Tibial nerve (tissue), 4 donors: Measurements from ENCODE around the gene MCC. TPM values are rescaled to one million over a fixed set of nuclear protein-coding genes. Genes with fewer than 3 reads are reported as not detected.

ENCODE experiments used
- DNase-seq, 2 donors: peaks; one replicate each; pipeline ENCODE4 v3.0.0-alpha.2; 2019; ENCODE audit warnings: low spot score in 2 of 2
- H3K27ac ChIP-seq, 4 donors: fragments of 200-600 bp; sonication (generic) in 3 of 4; one replicate each; pipeline ENCODE4 v1.5.1; 2017 to 2019; ENCODE audit warnings: mild to moderate bottlenecking in 1 of 4
- H3K27me3 ChIP-seq, 2 donors: fragments of 200-600 bp; sonication (generic) in 1 of 2; one replicate each; pipeline versions ENCODE4 v1.5.1 to v1.6.0; 2017 to 2019
- H3K36me3 ChIP-seq, 3 donors: fragments of 200-600 bp; sonication (generic); one replicate each; pipeline ENCODE4 v1.5.1; 2018 to 2019
- H3K4me1 ChIP-seq, 4 donors: fragments of 200-600 bp; sonication (generic) in 3 of 4; one replicate each; pipeline ENCODE4 v1.5.1; 2017 to 2019
- H3K4me3 ChIP-seq, 4 donors: fragments of 200-600 bp; sonication (generic) in 3 of 4; one replicate each; pipeline ENCODE4 v1.5.1; 2017 to 2019; ENCODE audit warnings: mild to moderate bottlenecking in 1 of 4, moderate library complexity in 1 of 4
- H3K9me3 ChIP-seq, 4 donors: fragments of 200-600 bp; sonication (generic) in 3 of 4; one replicate each; pipeline ENCODE4 v1.5.1; 2017 to 2019
- EP300 ChIP-seq, 2 donors: sonication (generic); formaldehyde crosslinking; IDR thresholded peaks; one replicate each; pipeline ENCODE4 v1.6.1; 2017; ENCODE audit warnings: antibody characterized with exemption in 2 of 2, mild to moderate bottlenecking in 1 of 2
- POLR2A ChIP-seq, 2 donors: fragments of 450-650 bp; IDR thresholded peaks; one replicate each; pipeline ENCODE4 v1.6.1; 2017; ENCODE audit warnings: antibody characterized with exemption in 2 of 2, mild to moderate bottlenecking in 2 of 2, moderate library complexity in 2 of 2
- WGBS, 2 donors: methylation state at CpG; one replicate each; pipeline ENCODE4 v1.1.5; 2018; 5-methylcytosine and 5-hydroxymethylcytosine counted together
- total RNA-seq, 4 donors: library from RNA; depleted of rRNA; stranded (reverse); fragments of >200 nt; gene quantifications; one replicate each; pipeline ENCODE4 v1.1.0, GENCODE V29; 2016
- TF ChIP-seq, protein P1 (sequence below), 5 experiments: fragments of 200-600 bp in 3 of 5; fragments of 450-650 bp in 2 of 5; sonication (generic) in 3 of 5; IDR thresholded peaks; one replicate each; pipeline ENCODE4 v1.5.1; 2016 to 2019; ENCODE audit warnings: antibody characterized with exemption in 5 of 5, mild to moderate bottlenecking in 3 of 5, moderate library complexity in 2 of 5

MCC gene
- total RNA-seq, 4 donors from 2014 or later: 55.5 to 122 (median 80.9) TPM

DNA sequence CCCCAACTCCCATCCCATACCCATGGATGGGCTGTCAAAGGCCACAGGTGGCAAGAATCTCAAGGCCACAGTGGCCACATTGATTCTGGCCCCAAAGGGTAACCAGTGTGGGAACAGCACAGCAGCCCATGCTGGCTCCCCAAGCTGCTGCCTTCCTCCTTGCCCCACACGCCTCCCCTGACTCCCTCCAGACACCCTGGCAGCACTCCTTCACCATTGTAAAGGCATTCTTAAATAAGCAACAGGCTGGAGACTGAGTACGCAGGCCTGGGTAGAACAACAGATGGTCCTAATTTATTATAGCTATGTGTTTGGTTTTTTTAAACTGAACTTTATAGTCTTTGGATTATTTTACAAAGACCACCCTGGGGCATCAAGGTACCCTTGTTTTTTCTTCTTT, 212.3 kb downstream of the MCC start:
- peaks cover 0 to 24% (median 0%) of the 10 kb centered on the region in 4 donors for H3K4me1 ChIP-seq
- H3K4me3 ChIP-seq: no peak overlapping the region
- H3K36me3 ChIP-seq: no peaks in the 10 kb centered on the region
- no peaks in the 10 kb centered on the region for H3K27me3 ChIP-seq
- H3K9me3 ChIP-seq: no peaks in the 10 kb centered on the region
- 87 to 88% methylated on average over 2 of the region's 2 CpGs for WGBS, 2 donors
- TF ChIP-seq, protein P1, sequence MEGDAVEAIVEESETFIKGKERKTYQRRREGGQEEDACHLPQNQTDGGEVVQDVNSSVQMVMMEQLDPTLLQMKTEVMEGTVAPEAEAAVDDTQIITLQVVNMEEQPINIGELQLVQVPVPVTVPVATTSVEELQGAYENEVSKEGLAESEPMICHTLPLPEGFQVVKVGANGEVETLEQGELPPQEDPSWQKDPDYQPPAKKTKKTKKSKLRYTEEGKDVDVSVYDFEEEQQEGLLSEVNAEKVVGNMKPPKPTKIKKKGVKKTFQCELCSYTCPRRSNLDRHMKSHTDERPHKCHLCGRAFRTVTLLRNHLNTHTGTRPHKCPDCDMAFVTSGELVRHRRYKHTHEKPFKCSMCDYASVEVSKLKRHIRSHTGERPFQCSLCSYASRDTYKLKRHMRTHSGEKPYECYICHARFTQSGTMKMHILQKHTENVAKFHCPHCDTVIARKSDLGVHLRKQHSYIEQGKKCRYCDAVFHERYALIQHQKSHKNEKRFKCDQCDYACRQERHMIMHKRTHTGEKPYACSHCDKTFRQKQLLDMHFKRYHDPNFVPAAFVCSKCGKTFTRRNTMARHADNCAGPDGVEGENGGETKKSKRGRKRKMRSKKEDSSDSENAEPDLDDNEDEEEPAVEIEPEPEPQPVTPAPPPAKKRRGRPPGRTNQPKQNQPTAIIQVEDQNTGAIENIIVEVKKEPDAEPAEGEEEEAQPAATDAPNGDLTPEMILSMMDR (IDR thresholded peaks at IDR 0.05): no peak
- no peak for TF ChIP-seq POLR2A (IDR thresholded peaks at IDR 0.05)
- no peak for TF ChIP-seq EP300 (IDR thresholded peaks at IDR 0.05)
- no peak for DNase-seq
- no peak overlapping the region for H3K27ac ChIP-seq

DNA sequence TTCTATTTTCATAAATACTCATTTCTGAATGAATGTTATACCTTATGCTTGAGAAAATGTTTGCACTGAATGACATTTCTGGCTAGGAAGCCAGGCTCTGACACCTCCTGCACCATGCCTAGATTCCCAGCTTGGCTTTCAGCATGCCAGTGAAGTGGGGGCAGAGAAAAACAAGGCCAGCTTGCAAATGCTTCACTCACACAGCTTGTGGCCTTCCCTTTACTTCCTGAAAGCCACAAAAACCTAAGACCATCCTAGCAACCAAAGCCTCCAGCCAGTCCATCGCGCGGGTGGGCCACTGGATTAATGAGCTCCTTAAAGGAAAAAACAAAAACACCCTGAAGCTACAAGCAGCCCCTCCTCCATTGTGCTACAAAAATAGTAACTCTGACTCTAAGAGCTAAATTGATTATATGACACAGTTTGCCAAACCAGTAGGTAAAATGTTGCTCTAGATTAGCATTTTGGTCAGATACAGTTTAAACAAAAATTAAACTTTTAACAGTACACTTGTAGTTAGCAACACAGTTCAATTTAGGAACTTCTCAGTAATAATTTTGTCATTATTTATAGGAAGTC, 213.3 kb downstream of the MCC start:
- WGBS, 2 donors: 58 to 68% methylated on average over 3 of the region's 3 CpGs
- TF ChIP-seq, protein P1 (IDR thresholded peaks at IDR 0.05): no peak
- TF ChIP-seq POLR2A (IDR thresholded peaks at IDR 0.05): no peak
- TF ChIP-seq EP300 (IDR thresholded peaks at IDR 0.05): no peak
- H3K4me3 ChIP-seq: no peak overlapping the region
- H3K9me3 ChIP-seq: no peaks in the 10 kb centered on the region
- H3K27me3 ChIP-seq: no peaks in the 10 kb centered on the region
- no peak for DNase-seq
- H3K4me1 ChIP-seq: peaks cover 0 to 19% (median 0%) of the 10 kb centered on the region in 4 donors
- H3K36me3 ChIP-seq: no peaks in the 10 kb centered on the region
- H3K27ac ChIP-seq: no peak overlapping the region

- H3K9me3 ChIP-seq: no peaks in the 10 kb centered on the region
- WGBS, 2 donors: 80 to 89% methylated on average over 3 of the region's 3 CpGs
These were observed 214.3 kb downstream of the MCC start for GRCh38 chr5:113273948-113274347.

GRCh38 chr5:113271745-113272454, 216.4 kb downstream of the MCC start:
- Histone ChIP-seq H3K36me3 (no peaks in the 10 kb centered on the region), H3K4me3 (no peak overlapping the region), H3K4me1 (peaks cover 0 to 23% (median 0%) of the 10 kb centered on the region in 4 donors), H3K9me3 (no peaks in the 10 kb centered on the region), H3K27ac (no peak overlapping the region), H3K27me3 (no peaks in the 10 kb centered on the region)
- TF ChIP-seq, protein P1 (IDR thresholded peaks at IDR 0.05): no peak
- TF ChIP-seq EP300 (IDR thresholded peaks at IDR 0.05) (no peak), POLR2A (IDR thresholded peaks at IDR 0.05) (no peak)
- 71 to 78% methylated on average over 1 of the region's 1 CpG for whole genome bisulfite sequencing, 2 donors
- no peak for DNase-seq

More at GRCh38 chr5:113273948-113274347, 214.3 kb downstream of the MCC start:
- TF ChIP-seq EP300 (IDR thresholded peaks at IDR 0.05): no peak
- H3K27me3 ChIP-seq: no peaks in the 10 kb centered on the region
- no peak overlapping the region for H3K4me3 ChIP-seq
- H3K4me1 ChIP-seq: peaks cover 0 to 19% (median 0%) of the 10 kb centered on the region in 4 donors
- no peak for DNase-seq
- H3K36me3 ChIP-seq: no peaks in the 10 kb centered on the region
- H3K27ac ChIP-seq: no peak overlapping the region

DNA sequence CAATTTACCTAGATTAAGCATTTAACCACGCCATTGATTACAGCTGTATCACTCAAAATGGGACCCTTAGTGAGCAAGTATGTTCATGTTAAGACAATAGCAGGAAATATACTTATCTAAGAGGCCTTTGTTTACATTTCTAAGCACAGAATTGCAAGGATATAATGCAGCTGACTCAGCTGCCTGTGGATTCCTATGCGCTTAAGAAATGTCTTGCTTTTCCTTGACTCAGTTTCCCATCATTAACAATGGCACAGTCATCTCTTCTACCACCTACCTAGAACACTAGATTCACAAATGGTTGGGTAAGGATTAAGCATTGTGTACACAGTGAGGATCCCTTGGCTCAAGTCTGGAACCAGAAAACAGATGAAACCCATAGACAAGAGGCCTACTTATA, 217.2 kb downstream of the MCC start:
- WGBS, 2 donors: 69 to 74% methylated on average over 2 of the region's 2 CpGs
- no peaks in the 10 kb centered on the region for H3K9me3 ChIP-seq
- no peak overlapping the region for H3K4me3 ChIP-seq
- no peaks in the 10 kb centered on the region for H3K27me3 ChIP-seq
- H3K4me1 ChIP-seq: peaks cover 0 to 29% (median 0%) of the 10 kb centered on the region in 4 donors
- TF ChIP-seq EP300 (IDR thresholded peaks at IDR 0.05) (no peak), POLR2A (IDR thresholded peaks at IDR 0.05) (no peak)
- TF ChIP-seq, protein P1 (IDR thresholded peaks at IDR 0.05): no peak
- H3K36me3 ChIP-seq: no peaks in the 10 kb centered on the region
- no peak overlapping the region for H3K27ac ChIP-seq
- no peak for DNase-seq
